SU-DHL-6 (cell line): ENCODE data around the gene ABCG2.

Experiments used
- H2AFZ ChIP-seq: fragments of 200-600 bp; sonication (generic); 2 replicates; pipeline ENCODE4 v1.6.1; 2014; ENCODE audit warnings: low read depth, mild to moderate bottlenecking, moderate library complexity, mixed read lengths, antibody characterized with exemption, low read length; ENCODE audit not compliant: severe bottlenecking
- H3F3A ChIP-seq: fragments of 200-600 bp; shearing (Covaris generic); 2 replicates; pipeline ENCODE4 v1.6.0; 2016; ENCODE audit warnings: antibody characterized with exemption, mild to moderate bottlenecking; ENCODE audit not compliant: insufficient read depth
- H3K27ac ChIP-seq: fragments of 200-600 bp; sonication (generic); 2 replicates; pipeline ENCODE4 v1.5.1; 2016; ENCODE audit warnings: low read depth, mild to moderate bottlenecking, low read length, moderate library complexity, mixed read lengths
- H3K27me3 ChIP-seq: fragments of 200-600 bp; sonication (generic), shearing (Covaris generic); 2 replicates; pipeline ENCODE4 v1.6.0; 2014; ENCODE audit warnings: mild to moderate bottlenecking, low read length
- H3K36me3 ChIP-seq: fragments of 200-600 bp; sonication (generic); 2 replicates; pipeline ENCODE4 v1.6.1; 2014; ENCODE audit warnings: mild to moderate bottlenecking, low read length, mixed read lengths
- H3K4me2 ChIP-seq: fragments of 300-600, 200-600 bp; shearing (Covaris generic), sonication (generic); 2 replicates; pipeline ENCODE4 v1.6.0; 2014; ENCODE audit warnings: low read length, low read depth, mild to moderate bottlenecking; ENCODE audit not compliant: poor library complexity, severe bottlenecking
- H3K4me3 ChIP-seq: fragments of 200-600 bp; sonication (generic); 2 replicates; pipeline ENCODE4 v1.5.1; 2014; ENCODE audit warnings: antibody characterized with exemption, low read length, mild to moderate bottlenecking, mixed read lengths; ENCODE audit not compliant: insufficient read depth, poor library complexity, severe bottlenecking
- H3K79me2 ChIP-seq: fragments of 200-600 bp; sonication (generic); 2 replicates; pipeline ENCODE4 v1.6.1; 2014; ENCODE audit warnings: mild to moderate bottlenecking, low read length, moderate library complexity; ENCODE audit not compliant: insufficient read depth
- H3K9ac ChIP-seq: fragments of 200-600 bp; sonication (generic); 2 replicates; pipeline ENCODE4 v1.7.0; 2014; ENCODE audit warnings: mild to moderate bottlenecking, low read length
- H3K9me2 ChIP-seq: fragments of 200-600 bp; sonication (generic); replicated peaks from 2 replicates; pipeline ENCODE4 v1.6.1; 2014; ENCODE audit warnings: low read length; ENCODE audit not compliant: insufficient read depth
- H3K9me3 ChIP-seq: fragments of 200-600 bp; sonication (generic); 2 replicates; pipeline ENCODE4 v1.6.1; 2014; ENCODE audit warnings: low read length, mixed read lengths; ENCODE audit not compliant: insufficient read depth
- H4K20me1 ChIP-seq: fragments of 200-600 bp; sonication (generic); 2 replicates; pipeline ENCODE4 v1.6.1; 2014; ENCODE audit warnings: low read depth, mild to moderate bottlenecking, antibody characterized with exemption, low read length, moderate library complexity, mixed read lengths
- CTCF ChIP-seq: fragments of 200-600 bp; sonication (generic); IDR thresholded peaks from one replicate; pipeline ENCODE4 v1.5.1; 2017; ENCODE audit warnings: antibody characterized with exemption, mild to moderate bottlenecking, low read length, moderate library complexity; ENCODE audit not compliant: insufficient read depth, poor library complexity, severe bottlenecking
- EZH2phosphoT487 ChIP-seq: fragments of 200-600 bp; sonication (generic), shearing (Covaris generic); conservative IDR thresholded peaks from 2 replicates; pipeline ENCODE4 v1.6.1; 2018; ENCODE audit warnings: mild to moderate bottlenecking, antibody characterized with exemption, low read length, moderate library complexity, mixed read lengths

The ABCG2 gene

GRCh38 chr4:88179261-88179660, 20.8 kb upstream of the ABCG2 start:
- H3K27ac ChIP-seq: no peak overlapping the region

GRCh38 chr4:88178626-88179231, 20.3 kb upstream of the ABCG2 start:
- Histone ChIP-seq H3K27ac (no peak overlapping the region), H3K9me3 (no peaks in the 10 kb centered on the region), H3F3A (no peaks in the 10 kb centered on the region), H3K4me2 (no peak overlapping the region), H3K27me3 (no peaks in the 10 kb centered on the region), H3K79me2 (no peaks in the 10 kb centered on the region), H3K9ac (no peak overlapping the region), H3K36me3 (no peaks in the 10 kb centered on the region), H3K9me2 (no peaks in the 10 kb centered on the region), H4K20me1 (no peaks in the 10 kb centered on the region), H3K4me3 (no peak overlapping the region), H2AFZ (no peak overlapping the region)
- TF ChIP-seq EZH2phosphoT487 (no peak), CTCF (no peak)

More at GRCh38 chr4:88179261-88179660, 20.8 kb upstream of the ABCG2 start:
- Histone ChIP-seq H3F3A (no peaks in the 10 kb centered on the region), H3K27me3 (no peaks in the 10 kb centered on the region), H3K9me3 (no peaks in the 10 kb centered on the region), H3K9me2 (no peaks in the 10 kb centered on the region), H3K9ac (no peak overlapping the region), H3K36me3 (no peaks in the 10 kb centered on the region), H2AFZ (no peak overlapping the region), H3K4me3 (no peak overlapping the region), H4K20me1 (no peaks in the 10 kb centered on the region), H3K4me2 (no peak overlapping the region), H3K79me2 (no peaks in the 10 kb centered on the region)
- no peak for TF ChIP-seq CTCF
- TF ChIP-seq EZH2phosphoT487: no peak

GRCh38 chr4:88177983-88178625, 19.7 kb upstream of the ABCG2 start:
- no peaks in the 10 kb centered on the region for H3K9me3 ChIP-seq
- no peaks in the 10 kb centered on the region for H4K20me1 ChIP-seq
- no peak overlapping the region for H3K4me2 ChIP-seq
- H3K4me3 ChIP-seq: no peak overlapping the region
- no peaks in the 10 kb centered on the region for H3K27me3 ChIP-seq
- H3K27ac ChIP-seq: no peak overlapping the region
- H3K36me3 ChIP-seq: no peaks in the 10 kb centered on the region
- H3F3A ChIP-seq: no peaks in the 10 kb centered on the region
- no peak overlapping the region for H2AFZ ChIP-seq
- no peak overlapping the region for H3K9ac ChIP-seq
- no peaks in the 10 kb centered on the region for H3K9me2 ChIP-seq
- no peaks in the 10 kb centered on the region for H3K79me2 ChIP-seq
- TF ChIP-seq CTCF: no peak
- no peak for TF ChIP-seq EZH2phosphoT487
